GM19467 (cell line): ENCODE measurements around the gene DNAH8.
"Not testable (repeated sequence)": the region's sequence is repeated elsewhere in the genome, so short reads cannot be mapped to it uniquely, and the experiment has no call there.

Experiments
- ATAC-seq: cut with Tn5 transposase; IDR thresholded peaks from one replicate; pipeline ENCODE4 v1.9.1; 2021; ENCODE audit warnings: mild to moderate bottlenecking, moderate library complexity; ENCODE audit not compliant: unreplicated experiment

The DNAH8 gene

GRCh38 chr6:38796006-38796405 lies 80.9 kb downstream of the DNAH8 start:
- ATAC-seq = no peak

- not testable (repeated sequence) for ATAC-seq
These were observed 81.3 kb downstream of the DNAH8 start for GRCh38 chr6:38796437-38796836.

- no peak for ATAC-seq
These were observed 81.7 kb downstream of the DNAH8 start for GRCh38 chr6:38796850-38797249.

- no peak for ATAC-seq
These were observed 82.3 kb downstream of the DNAH8 start for GRCh38 chr6:38797391-38797790.

GRCh38 chr6:38799529-38800184 lies 84.5 kb downstream of the DNAH8 start:
- no peak for ATAC-seq

GRCh38 chr6:38801305-38801704 lies 86.2 kb downstream of the DNAH8 start:
- no peak for ATAC-seq

GRCh38 chr6:38802497-38802896 lies 87.4 kb downstream of the DNAH8 start:
- no peak for ATAC-seq

GRCh38 chr6:38803129-38803528 lies 88.0 kb downstream of the DNAH8 start:
- ATAC-seq = no peak

- no peak for ATAC-seq
These were observed 89.2 kb downstream of the DNAH8 start for GRCh38 chr6:38804358-38804757.

- ATAC-seq = no peak
These were observed 90.1 kb downstream of the DNAH8 start for GRCh38 chr6:38805127-38805655.

- no peak for ATAC-seq
These were observed 90.6 kb downstream of the DNAH8 start for GRCh38 chr6:38805692-38806091.

- ATAC-seq = no peak
These were observed 91.2 kb downstream of the DNAH8 start for GRCh38 chr6:38806271-38806670.

- no peak for ATAC-seq
These were observed 91.7 kb downstream of the DNAH8 start for GRCh38 chr6:38806833-38807232.

GRCh38 chr6:38808039-38808438 lies 92.9 kb downstream of the DNAH8 start:
- ATAC-seq = no peak

GRCh38 chr6:38813041-38813823 lies 98.1 kb downstream of the DNAH8 start:
- ATAC-seq = no peak

- ATAC-seq = no peak
These were observed 99.7 kb downstream of the DNAH8 start for GRCh38 chr6:38814761-38815160.

GRCh38 chr6:38815250-38815649 lies 100.1 kb downstream of the DNAH8 start:
- ATAC-seq = no peak

GRCh38 chr6:38818691-38819090 lies 103.6 kb downstream of the DNAH8 start:
- no peak for ATAC-seq

GRCh38 chr6:38822963-38823362 lies 107.9 kb downstream of the DNAH8 start:
- no peak for ATAC-seq

GRCh38 chr6:38824243-38824894 lies 109.3 kb downstream of the DNAH8 start:
- no peak for ATAC-seq

GRCh38 chr6:38827024-38827423 lies 111.9 kb downstream of the DNAH8 start:
- ATAC-seq = no peak

GRCh38 chr6:38831865-38832264 lies 116.8 kb downstream of the DNAH8 start:
- ATAC-seq = no peak
